ENCODE measurements around the gene CNTNAP5.

CNTNAP5 gene

DNA sequence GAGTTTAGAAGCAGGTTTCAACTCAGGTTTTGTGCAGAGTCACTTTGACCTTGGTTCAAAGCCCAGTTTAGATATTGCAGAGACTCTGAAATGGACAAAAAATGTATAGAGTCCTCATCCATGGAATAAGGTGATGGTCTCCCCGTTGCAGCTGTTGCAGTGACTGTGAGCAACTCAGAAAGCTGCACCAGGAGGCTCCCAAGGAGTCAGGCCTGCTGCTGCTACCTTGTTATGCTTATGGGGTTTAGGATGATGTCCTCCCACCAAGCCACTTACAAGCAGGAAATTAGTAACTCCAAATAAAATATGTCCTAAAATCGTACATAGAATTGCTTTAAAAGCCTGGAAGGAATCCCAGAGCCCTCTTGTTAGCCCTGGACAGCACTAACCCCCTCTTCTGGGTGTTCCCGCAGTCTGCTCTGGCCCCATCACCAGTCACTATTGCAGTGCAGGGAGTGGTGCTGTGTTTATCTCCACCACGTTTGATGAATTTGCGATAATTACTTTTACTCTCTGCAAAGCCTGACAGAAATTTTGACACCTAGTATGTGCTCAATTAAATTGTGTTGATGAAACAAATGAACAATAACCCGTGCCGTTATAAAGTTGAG is 189.0 kb downstream of the CNTNAP5 start:
- ChIA-PET POLR2A (no interaction called here), CTCF (no interaction called here)
- no peak for DNase-seq (ENCODE audit: extremely low spot score)
- no peak for TF ChIP-seq CTBP1 (IDR thresholded peaks at IDR 0.05; ENCODE audit: borderline replicate concordance)
- TF ChIP-seq BHLHE40 (IDR thresholded peaks at IDR 0.05; ENCODE audit: borderline replicate concordance): no peak
- TF ChIP-seq ELF4 (IDR thresholded peaks at IDR 0.05): no peak
- no peak for TF ChIP-seq L3MBTL2 (conservative IDR thresholded peaks at IDR 0.05)
- TF ChIP-seq ZNF384 (IDR thresholded peaks at IDR 0.05): no peak
- TF ChIP-seq SUZ12 (IDR thresholded peaks at IDR 0.05): no peak
- TF ChIP-seq SP1 (IDR thresholded peaks at IDR 0.05): no peak
- no peak for TF ChIP-seq FOXK2 (IDR thresholded peaks at IDR 0.05)
- no peak for TF ChIP-seq FOXA1 (IDR thresholded peaks at IDR 0.05)
- no peak for TF ChIP-seq ARNT (IDR thresholded peaks at IDR 0.05)
- TF ChIP-seq FOXM1 (IDR thresholded peaks at IDR 0.05; ENCODE audit: borderline replicate concordance): no peak
- TF ChIP-seq PKNOX1 (IDR thresholded peaks at IDR 0.05): no peak
- TF ChIP-seq HDGF (IDR thresholded peaks at IDR 0.05; ENCODE audit: borderline replicate concordance): no peak
- no peak for TF ChIP-seq NFRKB (IDR thresholded peaks at IDR 0.05)

GRCh38 chr2:124246170-124246569 is 221.1 kb downstream of the CNTNAP5 start:
- TF ChIP-seq SP1 (IDR thresholded peaks at IDR 0.05) (no peak), SUZ12 (IDR thresholded peaks at IDR 0.05) (no peak), TARDBP (IDR thresholded peaks at IDR 0.05) (no peak), NFRKB (IDR thresholded peaks at IDR 0.05) (no peak), L3MBTL2 (conservative IDR thresholded peaks at IDR 0.05) (no peak), HDGF (IDR thresholded peaks at IDR 0.05; ENCODE audit: borderline replicate concordance) (no peak), LEF1 (IDR thresholded peaks at IDR 0.05; ENCODE audit: borderline replicate concordance) (no peak), FOXK2 (IDR thresholded peaks at IDR 0.05) (no peak), FOXA1 (IDR thresholded peaks at IDR 0.05) (no peak), BHLHE40 (IDR thresholded peaks at IDR 0.05; ENCODE audit: borderline replicate concordance) (no peak), ARNT (IDR thresholded peaks at IDR 0.05) (no peak), CTBP1 (IDR thresholded peaks at IDR 0.05; ENCODE audit: borderline replicate concordance) (no peak), ZNF384 (IDR thresholded peaks at IDR 0.05) (no peak), ELF4 (IDR thresholded peaks at IDR 0.05) (no peak), FOXM1 (IDR thresholded peaks at IDR 0.05; ENCODE audit: borderline replicate concordance) (no peak), PKNOX1 (IDR thresholded peaks at IDR 0.05) (no peak)
- ChIA-PET POLR2A (no interaction called here), CTCF (no interaction called here)
- no peak for DNase-seq (ENCODE audit: extremely low spot score)

DNA sequence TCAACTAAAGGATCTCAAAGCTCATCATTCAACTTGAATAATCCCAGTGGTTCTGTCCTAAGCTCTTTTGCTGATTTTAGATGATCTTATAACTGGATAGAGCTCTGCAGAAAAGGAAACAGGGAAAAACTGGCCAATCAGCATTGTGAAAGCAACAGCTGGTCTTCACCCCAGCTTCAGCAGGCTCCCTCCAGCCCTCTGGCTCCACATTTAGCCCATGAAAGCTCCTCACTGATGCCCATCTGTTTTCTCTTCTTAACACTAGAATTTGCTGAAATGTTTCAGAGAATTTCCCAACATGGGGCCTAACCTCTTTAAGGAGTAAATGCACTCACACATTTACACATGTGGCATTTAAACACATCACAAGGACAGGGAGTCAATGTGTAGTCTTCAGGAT is 223.3 kb downstream of the CNTNAP5 start:
- DNase-seq (ENCODE audit: extremely low spot score): no peak
- TF ChIP-seq FOXA1 (IDR thresholded peaks at IDR 0.05): no peak
- ChIA-PET POLR2A (no interaction called here), CTCF (no interaction called here)

DNA sequence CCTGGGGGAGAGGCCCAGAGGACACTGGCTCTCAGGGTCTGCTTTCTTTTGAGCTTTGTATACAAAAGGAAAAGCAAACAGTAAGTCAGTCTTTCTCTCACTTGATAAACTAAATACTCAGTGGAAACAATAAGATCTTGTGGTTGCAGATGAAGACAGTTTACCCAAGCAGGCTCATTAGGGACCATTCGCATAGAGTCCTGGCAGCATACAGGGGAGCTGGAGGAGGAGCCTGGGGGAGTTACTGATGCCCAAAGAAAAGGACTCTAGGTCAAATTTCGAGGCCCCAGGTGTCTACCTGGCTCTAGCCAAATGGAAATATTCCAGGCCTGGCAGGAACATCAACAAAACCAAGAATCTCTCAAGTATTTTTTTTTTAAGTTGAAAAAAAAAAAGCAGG is 225.3 kb downstream of the CNTNAP5 start:
- TF ChIP-seq FOXM1 (IDR thresholded peaks at IDR 0.05; ENCODE audit: borderline replicate concordance): no peak
- TF ChIP-seq FOXA1 (IDR thresholded peaks at IDR 0.05): no peak
- no peak for TF ChIP-seq PKNOX1 (IDR thresholded peaks at IDR 0.05)
- no peak for TF ChIP-seq ELF4 (IDR thresholded peaks at IDR 0.05)
- TF ChIP-seq L3MBTL2 (conservative IDR thresholded peaks at IDR 0.05): no peak
- no peak for TF ChIP-seq ARNT (IDR thresholded peaks at IDR 0.05)
- TF ChIP-seq BHLHE40 (IDR thresholded peaks at IDR 0.05; ENCODE audit: borderline replicate concordance): no peak
- no peak for TF ChIP-seq CTBP1 (IDR thresholded peaks at IDR 0.05; ENCODE audit: borderline replicate concordance)
- no peak for TF ChIP-seq HDGF (IDR thresholded peaks at IDR 0.05; ENCODE audit: borderline replicate concordance)
- ChIA-PET POLR2A (no interaction called here), CTCF (no interaction called here)
- no peak for DNase-seq (ENCODE audit: extremely low spot score)

GRCh38 chr2:124254621-124255020 is 229.5 kb downstream of the CNTNAP5 start:
- POLR2A ChIA-PET: no interaction called here
- CTCF ChIA-PET: no interaction called here
- DNase-seq (ENCODE audit: extremely low spot score): no peak

GRCh38 chr2:124257120-124257519 is 232.0 kb downstream of the CNTNAP5 start:
- ChIA-PET POLR2A (no interaction called here), CTCF (no interaction called here)
- TF ChIP-seq CTBP1 (IDR thresholded peaks at IDR 0.05; ENCODE audit: borderline replicate concordance) (no peak), FOXM1 (IDR thresholded peaks at IDR 0.05; ENCODE audit: borderline replicate concordance) (no peak), LEF1 (IDR thresholded peaks at IDR 0.05; ENCODE audit: borderline replicate concordance) (no peak), SP1 (IDR thresholded peaks at IDR 0.05) (no peak), L3MBTL2 (conservative IDR thresholded peaks at IDR 0.05) (no peak), TARDBP (IDR thresholded peaks at IDR 0.05) (no peak), ELF4 (IDR thresholded peaks at IDR 0.05) (no peak), ZNF384 (IDR thresholded peaks at IDR 0.05) (no peak), NFRKB (IDR thresholded peaks at IDR 0.05) (no peak), HDGF (IDR thresholded peaks at IDR 0.05; ENCODE audit: borderline replicate concordance) (no peak), BHLHE40 (IDR thresholded peaks at IDR 0.05; ENCODE audit: borderline replicate concordance) (no peak), PKNOX1 (IDR thresholded peaks at IDR 0.05) (no peak), FOXK2 (IDR thresholded peaks at IDR 0.05) (no peak)
- DNase-seq (ENCODE audit: extremely low spot score): no peak

More at GRCh38 chr2:124254621-124255020, 229.5 kb downstream of the CNTNAP5 start:
- no peak for TF ChIP-seq PKNOX1 (IDR thresholded peaks at IDR 0.05)

Data from HEK293T (cell line).